Body of pancreas (tissue), 4 donors: ENCODE data around the gene PRTN3.

ENCODE experiments used
- CTCF ChIP-seq, 7 experiments: fragments of 450-650 bp in 4 of 7; fragments of 200-600 bp in 3 of 7; sonication (generic) in 3 of 7; IDR thresholded peaks; one replicate each; pipeline ENCODE4 v1.5.1; 2016 to 2019; ENCODE audit warnings: antibody characterized with exemption in 7 of 7
- POLR2A ChIP-seq, 3 donors: fragments of 450-650 bp; IDR thresholded peaks; one replicate each; pipeline ENCODE4 v1.6.1; 2016; ENCODE audit warnings: antibody characterized with exemption in 3 of 3, mild to moderate bottlenecking in 2 of 3

DNA sequence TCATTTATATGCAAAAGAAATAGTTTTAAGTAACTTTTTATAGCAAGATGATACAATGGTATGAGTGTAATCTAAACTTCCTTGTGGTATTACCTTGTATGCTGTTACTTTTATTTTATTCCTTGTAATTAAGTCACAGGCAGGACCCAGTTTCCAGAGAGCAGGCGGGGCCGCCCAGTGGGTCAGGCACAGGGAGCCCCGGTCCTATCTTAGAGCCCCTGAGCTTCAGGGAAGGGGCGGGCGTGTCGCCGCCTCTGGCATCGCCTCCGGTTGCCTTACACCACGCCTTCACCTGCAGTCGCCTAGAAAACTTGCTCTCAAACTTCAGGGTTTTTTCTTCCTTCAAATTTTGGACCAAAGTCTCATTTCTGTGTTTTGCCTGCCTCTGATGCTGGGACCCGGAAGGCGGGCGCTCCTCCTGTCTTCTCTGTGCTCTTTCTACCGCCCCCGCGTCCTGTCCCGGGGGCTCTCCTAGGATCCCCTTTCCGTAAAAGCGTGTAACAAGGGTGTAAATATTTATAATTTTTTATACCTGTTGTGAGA lies 29.2 kb upstream of the PRTN3 start:
- TF ChIP-seq CTCF (IDR thresholded peaks at IDR 0.05) (no peak), POLR2A (IDR thresholded peaks at IDR 0.05) (no peak)
